ENCODE results near the gene SEC31A. TPM values are rescaled to one million over a fixed set of nuclear protein-coding genes. Genes with fewer than 3 reads are reported as not detected.
A peak's percentile ranks its signal among the peaks of the same experiment; 100 is the strongest.
"Not testable (repeated sequence)": the region's sequence is repeated elsewhere in the genome, so short reads cannot be mapped to it uniquely, and the experiment has no call there.

The SEC31A gene
- total RNA-seq, 2 donors from 2014 or later = 103 to 106 TPM

DNA sequence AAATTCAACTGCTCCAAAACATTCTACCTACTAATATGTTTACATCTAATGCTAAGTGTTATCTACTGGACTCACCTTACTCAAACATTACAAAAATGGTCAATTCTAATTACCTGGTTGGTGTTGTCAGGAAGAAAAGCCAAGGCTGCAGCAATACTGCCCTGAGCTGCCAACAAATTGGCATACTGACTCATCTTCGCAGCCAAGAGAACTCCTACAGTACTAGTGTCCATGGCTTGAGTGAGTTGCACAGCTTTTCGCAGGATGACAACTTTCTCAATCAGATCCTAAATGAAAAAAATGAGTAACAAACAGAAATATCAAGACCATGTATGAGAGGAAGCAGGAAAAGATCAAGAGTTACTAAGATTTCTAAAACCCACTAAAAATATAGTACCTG is 39.6 kb downstream of the SEC31A start:
- Mint-ChIP-seq H3K4me3 (no peak overlapping the region), H3K4me1 (ENCODE audit: low read depth) (peaks cover 4% of the 10 kb centered on the region), H3K27ac (no peak overlapping the region), H3K36me3 (ENCODE audit: insufficient read depth in 2 of 2) (peaks cover 7 to 34% of the 10 kb centered on the region in 2 donors), H3K27me3 (ENCODE audit: low read depth) (no peaks in the 10 kb centered on the region), H3K9me3 (no peaks in the 10 kb centered on the region)
- DNase-seq (no peak), ATAC-seq (replicated peaks in 1 of 2) (no peak)

DNA sequence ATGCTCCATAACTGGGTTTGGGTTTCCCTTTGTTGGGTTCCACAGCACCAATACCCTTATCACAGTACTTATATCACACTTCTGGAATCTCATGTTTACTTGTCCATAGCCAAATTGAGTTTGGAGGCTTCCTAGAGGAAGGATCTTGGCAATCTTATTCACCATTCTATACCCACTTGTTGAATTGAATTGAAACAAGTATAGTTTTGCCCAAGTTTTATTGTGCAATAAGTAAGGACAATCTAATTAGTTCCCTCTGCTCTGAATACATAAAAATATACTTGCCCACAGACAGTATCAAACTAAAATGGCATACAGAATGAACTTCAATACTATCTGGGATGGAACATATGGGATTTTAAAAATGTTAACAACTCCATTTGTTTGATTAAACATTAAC is 40.3 kb downstream of the SEC31A start:
- H3K4me1 Mint-ChIP-seq (ENCODE audit: low read depth) = peaks cover 4% of the 10 kb centered on the region
- peaks cover 7 to 33% of the 10 kb centered on the region in 2 donors for H3K36me3 Mint-ChIP-seq (ENCODE audit: insufficient read depth in 2 of 2)
- no peaks in the 10 kb centered on the region for H3K9me3 Mint-ChIP-seq
- no peaks in the 10 kb centered on the region for H3K27me3 Mint-ChIP-seq (ENCODE audit: low read depth)
- ATAC-seq (replicated peaks in 1 of 2) (no peak), DNase-seq (no peak)
- H3K27ac Mint-ChIP-seq = no peak overlapping the region
- H3K4me3 Mint-ChIP-seq = no peak overlapping the region

GRCh38 chr4:82848706-82849105 is 42.2 kb downstream of the SEC31A start:
- no peaks in the 10 kb centered on the region for H3K9me3 Mint-ChIP-seq
- ATAC-seq (replicated peaks in 1 of 2) (no peak), DNase-seq (no peak)
- peaks cover 4% of the 10 kb centered on the region for H3K4me1 Mint-ChIP-seq (ENCODE audit: low read depth)
- no peak overlapping the region for H3K27ac Mint-ChIP-seq
- H3K4me3 Mint-ChIP-seq = no peak overlapping the region
- H3K27me3 Mint-ChIP-seq (ENCODE audit: low read depth) = no peaks in the 10 kb centered on the region
- peaks cover 5 to 26% of the 10 kb centered on the region in 2 donors for H3K36me3 Mint-ChIP-seq (ENCODE audit: insufficient read depth in 2 of 2)

DNA sequence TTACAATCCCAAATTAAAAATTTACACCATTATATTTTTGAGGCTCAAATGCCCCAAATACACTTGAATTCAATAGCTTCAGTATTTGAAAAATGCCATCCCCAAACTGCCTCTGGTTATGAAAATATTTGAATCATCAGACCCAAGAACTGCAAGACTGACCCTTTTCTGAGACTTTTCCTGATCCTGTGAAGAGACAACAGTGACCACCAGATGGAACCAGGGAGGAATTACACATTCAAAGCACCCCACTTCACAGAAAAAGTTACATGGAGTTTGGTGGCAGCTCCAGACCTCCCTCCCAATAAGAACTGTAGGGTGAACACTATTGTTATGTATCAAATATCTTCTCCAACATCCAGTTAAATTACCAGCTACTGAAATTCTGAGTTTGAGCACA is 48.4 kb downstream of the SEC31A start:
- Mint-ChIP-seq H3K27ac (no peak overlapping the region), H3K4me1 (ENCODE audit: low read depth) (no peaks in the 10 kb centered on the region), H3K4me3 (no peak overlapping the region), H3K27me3 (ENCODE audit: low read depth) (no peaks in the 10 kb centered on the region), H3K9me3 (no peaks in the 10 kb centered on the region), H3K36me3 (ENCODE audit: insufficient read depth in 2 of 2) (peaks cover 0 to 19% of the 10 kb centered on the region in 2 donors)
- DNase-seq (no peak), ATAC-seq (replicated peaks in 1 of 2) (no peak)

- peaks cover 3 to 20% of the 10 kb centered on the region in 2 donors for H3K36me3 Mint-ChIP-seq (ENCODE audit: insufficient read depth in 2 of 2)
- ATAC-seq (replicated peaks in 1 of 2) (no peak), DNase-seq (no peak)
- H3K27me3 Mint-ChIP-seq (ENCODE audit: low read depth) = no peaks in the 10 kb centered on the region
- no peak overlapping the region for H3K4me3 Mint-ChIP-seq
- no peaks in the 10 kb centered on the region for H3K9me3 Mint-ChIP-seq
- H3K27ac Mint-ChIP-seq = no peak overlapping the region
- H3K4me1 Mint-ChIP-seq (ENCODE audit: low read depth) = no peaks in the 10 kb centered on the region
These were observed 51.3 kb downstream of the SEC31A start for GRCh38 chr4:82839624-82840023.

DNA sequence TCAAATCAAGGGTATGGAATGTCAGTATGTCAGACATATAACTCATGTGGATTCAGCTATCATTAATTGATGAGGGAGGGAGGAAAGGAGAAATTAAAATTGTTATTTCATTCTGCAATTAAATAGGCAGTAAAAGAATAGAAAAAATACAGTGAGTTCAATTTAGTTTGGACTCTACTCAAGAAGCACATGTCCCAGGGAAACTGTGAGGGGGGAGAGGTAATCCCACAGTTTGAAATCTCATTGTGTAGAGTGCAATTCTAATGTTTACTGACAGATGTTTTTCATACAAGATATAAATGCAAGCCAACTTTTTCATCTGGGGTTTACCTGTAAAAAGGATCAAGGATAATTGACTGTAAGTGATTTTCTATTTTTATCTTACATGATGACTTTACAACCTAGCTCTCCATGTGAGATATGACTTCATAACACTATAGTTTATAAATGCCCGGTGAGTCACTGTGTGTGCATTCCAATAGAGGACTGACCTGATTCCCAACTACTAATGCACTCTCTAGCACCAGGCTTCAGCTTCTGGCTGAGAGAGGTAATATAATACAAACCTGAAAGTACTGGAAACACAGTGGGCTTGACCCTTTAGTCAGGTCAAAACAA is 57.1 kb downstream of the SEC31A start:
- no peaks in the 10 kb centered on the region for H3K9me3 Mint-ChIP-seq
- no peaks in the 10 kb centered on the region for H3K4me1 Mint-ChIP-seq (ENCODE audit: low read depth)
- H3K27ac Mint-ChIP-seq = no peak overlapping the region
- peaks cover 7 to 18% of the 10 kb centered on the region in 2 donors for H3K36me3 Mint-ChIP-seq (ENCODE audit: insufficient read depth in 2 of 2)
- ATAC-seq (replicated peaks in 1 of 2) = no peak
- H3K4me3 Mint-ChIP-seq = no peak overlapping the region
- H3K27me3 Mint-ChIP-seq (ENCODE audit: low read depth) = no peaks in the 10 kb centered on the region
- DNase-seq = no peak

- not testable (repeated sequence) for H3K9me3 Mint-ChIP-seq; H3K4me3 Mint-ChIP-seq; H3K27me3 Mint-ChIP-seq (ENCODE audit: low read depth); DNase-seq; ATAC-seq (replicated peaks in 1 of 2); H3K4me1 Mint-ChIP-seq (ENCODE audit: low read depth); H3K27ac Mint-ChIP-seq
- H3K36me3 Mint-ChIP-seq (ENCODE audit: insufficient read depth in 2 of 2) = peaks cover 7 to 18% of the 10 kb centered on the region in 2 donors
These were observed 57.9 kb downstream of the SEC31A start for GRCh38 chr4:82833060-82833459.

GRCh38 chr4:82825425-82825824 is 65.5 kb downstream of the SEC31A start:
- no peak for DNase-seq
- H3K36me3 Mint-ChIP-seq (ENCODE audit: insufficient read depth in 2 of 2) = peaks cover 8 to 17% of the 10 kb centered on the region in 2 donors
- ATAC-seq (replicated peaks in 1 of 2) = no peak
- H3K4me3 Mint-ChIP-seq = no peak overlapping the region
- no peaks in the 10 kb centered on the region for H3K27me3 Mint-ChIP-seq (ENCODE audit: low read depth)
- H3K9me3 Mint-ChIP-seq = no peaks in the 10 kb centered on the region
- H3K27ac Mint-ChIP-seq = no peak overlapping the region
- H3K4me1 Mint-ChIP-seq (ENCODE audit: low read depth) = peaks cover 8% of the 10 kb centered on the region

- H3K4me1 Mint-ChIP-seq (ENCODE audit: low read depth) = peaks cover 8% of the 10 kb centered on the region
- ATAC-seq (replicated peaks in 1 of 2) (no peak), DNase-seq (no peak)
- H3K9me3 Mint-ChIP-seq = no peaks in the 10 kb centered on the region
- H3K27me3 Mint-ChIP-seq (ENCODE audit: low read depth) = no peaks in the 10 kb centered on the region
- H3K36me3 Mint-ChIP-seq (ENCODE audit: insufficient read depth in 2 of 2) = peaks cover 9 to 27% of the 10 kb centered on the region in 2 donors
- H3K4me3 Mint-ChIP-seq = no peak overlapping the region
- H3K27ac Mint-ChIP-seq = no peak overlapping the region
These were observed 67.9 kb downstream of the SEC31A start for GRCh38 chr4:82823062-82823461.

- Mint-ChIP-seq H3K4me3 (no peak overlapping the region), H3K36me3 (ENCODE audit: insufficient read depth in 2 of 2) (peaks cover 7 to 22% of the 10 kb centered on the region in 2 donors), H3K9me3 (no peaks in the 10 kb centered on the region), H3K27ac (peak overlapping the region; percentile 49), H3K27me3 (ENCODE audit: low read depth) (no peaks in the 10 kb centered on the region), H3K4me1 (ENCODE audit: low read depth) (peaks cover 8% of the 10 kb centered on the region)
- DNase-seq = no peak
- ATAC-seq (replicated peaks in 1 of 2) = peak in 1 of 2 donors; percentile 17
These were observed 70.3 kb downstream of the SEC31A start for GRCh38 chr4:82820689-82821088.

GRCh38 chr4:82818664-82819662 is 72.0 kb downstream of the SEC31A start:
- Mint-ChIP-seq H3K4me3 (no peak overlapping the region), H3K27me3 (ENCODE audit: low read depth) (no peaks in the 10 kb centered on the region), H3K4me1 (ENCODE audit: low read depth) (peaks cover 8% of the 10 kb centered on the region), H3K36me3 (ENCODE audit: insufficient read depth in 2 of 2) (peaks cover 4 to 18% of the 10 kb centered on the region in 2 donors), H3K9me3 (no peaks in the 10 kb centered on the region), H3K27ac (peak overlapping the region; percentile 87)
- ATAC-seq (replicated peaks in 1 of 2) (no peak), DNase-seq (no peak)

DNA sequence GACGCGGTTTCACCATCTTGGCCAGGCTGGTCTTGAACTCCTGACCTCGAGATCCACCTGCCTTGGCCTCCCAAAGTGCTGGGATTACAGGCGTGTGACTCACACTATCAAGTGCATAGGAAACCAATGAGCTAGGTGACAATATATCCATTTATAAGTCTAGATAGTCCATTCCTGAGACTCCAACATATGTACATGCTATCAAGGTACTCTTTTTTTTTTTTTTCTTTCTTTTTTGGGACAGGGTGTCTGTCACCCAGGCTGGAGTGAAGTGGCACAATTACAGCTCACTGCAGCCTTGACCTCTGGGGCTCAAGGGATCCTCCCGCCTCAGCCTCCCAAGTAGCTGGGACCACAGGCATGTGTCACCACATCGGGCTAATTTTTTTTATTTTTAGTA is 74.1 kb downstream of the SEC31A start:
- not testable (repeated sequence) for H3K4me1 Mint-ChIP-seq (ENCODE audit: low read depth); H3K27ac Mint-ChIP-seq; H3K9me3 Mint-ChIP-seq; ATAC-seq (replicated peaks in 1 of 2); DNase-seq; H3K27me3 Mint-ChIP-seq (ENCODE audit: low read depth); H3K4me3 Mint-ChIP-seq
- peaks cover 4 to 13% of the 10 kb centered on the region in 2 donors for H3K36me3 Mint-ChIP-seq (ENCODE audit: insufficient read depth in 2 of 2)

DNA sequence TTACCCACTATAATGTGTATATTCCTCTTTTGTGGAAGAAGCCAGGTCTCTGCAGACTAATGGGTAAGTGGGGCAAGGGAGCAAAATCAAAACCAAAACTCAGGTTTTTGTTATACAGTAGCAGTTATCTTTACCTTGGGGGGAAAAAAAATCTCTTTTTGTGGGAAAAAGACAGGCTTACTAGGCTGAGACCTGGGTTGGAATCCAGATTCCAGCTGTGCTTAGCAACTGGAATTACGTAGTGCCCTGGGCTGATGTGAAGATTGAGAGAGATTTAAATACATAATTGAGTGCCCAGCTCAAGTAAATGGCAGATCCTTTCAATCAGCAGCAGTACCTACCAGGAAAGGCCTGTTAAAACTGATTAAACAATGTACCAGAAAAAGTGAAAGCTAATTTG is 76.9 kb downstream of the SEC31A start:
- Mint-ChIP-seq H3K27ac (no peak overlapping the region), H3K36me3 (ENCODE audit: insufficient read depth in 2 of 2) (peaks cover 0 to 8% of the 10 kb centered on the region in 2 donors), H3K4me3 (no peak overlapping the region), H3K27me3 (ENCODE audit: low read depth) (no peaks in the 10 kb centered on the region), H3K4me1 (ENCODE audit: low read depth) (no peaks in the 10 kb centered on the region), H3K9me3 (no peaks in the 10 kb centered on the region)
- DNase-seq = no peak
- ATAC-seq (replicated peaks in 1 of 2) = no peak

Data from activated T-cell treated with anti-CD3 and anti-CD28 coated beads, Interleukin-2, amount 50 U/mL, for 72 hours (primary cell).